ENCODE data around the gene ANK3.

DNA sequence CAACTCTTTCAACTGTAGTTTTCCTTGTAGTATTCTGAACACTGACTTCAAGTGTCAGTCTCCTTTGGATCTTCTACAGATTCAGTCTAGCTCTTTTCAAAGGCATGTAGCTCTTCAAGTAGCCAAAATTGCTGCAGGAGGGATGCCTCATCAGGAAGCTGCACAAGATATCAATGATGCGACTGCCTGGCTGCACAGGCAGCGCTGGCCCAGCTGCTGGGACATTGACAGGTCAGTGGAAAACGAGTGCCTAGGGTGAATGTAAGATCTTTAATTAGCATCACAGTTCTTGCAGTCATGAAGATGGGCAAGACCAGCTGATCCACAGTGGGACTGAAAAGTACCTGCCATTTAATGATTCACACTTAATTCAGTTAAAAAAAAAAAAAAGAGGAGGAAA, 167.6 kb downstream of the ANK3 start:
- no peak for TF ChIP-seq POLR2A (IDR thresholded peaks at IDR 0.05)
- TF ChIP-seq, protein P1, sequence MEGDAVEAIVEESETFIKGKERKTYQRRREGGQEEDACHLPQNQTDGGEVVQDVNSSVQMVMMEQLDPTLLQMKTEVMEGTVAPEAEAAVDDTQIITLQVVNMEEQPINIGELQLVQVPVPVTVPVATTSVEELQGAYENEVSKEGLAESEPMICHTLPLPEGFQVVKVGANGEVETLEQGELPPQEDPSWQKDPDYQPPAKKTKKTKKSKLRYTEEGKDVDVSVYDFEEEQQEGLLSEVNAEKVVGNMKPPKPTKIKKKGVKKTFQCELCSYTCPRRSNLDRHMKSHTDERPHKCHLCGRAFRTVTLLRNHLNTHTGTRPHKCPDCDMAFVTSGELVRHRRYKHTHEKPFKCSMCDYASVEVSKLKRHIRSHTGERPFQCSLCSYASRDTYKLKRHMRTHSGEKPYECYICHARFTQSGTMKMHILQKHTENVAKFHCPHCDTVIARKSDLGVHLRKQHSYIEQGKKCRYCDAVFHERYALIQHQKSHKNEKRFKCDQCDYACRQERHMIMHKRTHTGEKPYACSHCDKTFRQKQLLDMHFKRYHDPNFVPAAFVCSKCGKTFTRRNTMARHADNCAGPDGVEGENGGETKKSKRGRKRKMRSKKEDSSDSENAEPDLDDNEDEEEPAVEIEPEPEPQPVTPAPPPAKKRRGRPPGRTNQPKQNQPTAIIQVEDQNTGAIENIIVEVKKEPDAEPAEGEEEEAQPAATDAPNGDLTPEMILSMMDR (IDR thresholded peaks at IDR 0.05 in 8 of 11, conservative IDR thresholded peaks at IDR 0.05 in 3 of 11) = no peak

Measured in spleen (tissue), 7 donors.